ENCODE measurements around the gene SCAF1. TPM values are rescaled to one million over a fixed set of nuclear protein-coding genes. Genes with fewer than 3 reads are reported as not detected.
A peak's percentile ranks its signal among the peaks of the same experiment; 100 is the strongest.

Gene SCAF1
- total RNA-seq, 3 donors from 2014 or later (not counting 1 experiment from before 2014, with no cell fraction given): 38.9 to 46.2 (median 44.9) TPM

GRCh38 chr19:49663224-49663623, 21.2 kb downstream of the SCAF1 start:
- Mint-ChIP-seq H3K4me1 (peaks cover 33 to 50% of the 10 kb centered on the region in 2 donors), H3K27ac (peak overlapping the region; percentile 96 to 99), H3K27me3 (ENCODE audit: low read depth in 2 of 2) (no peaks in the 10 kb centered on the region), H3K4me3 (peak overlapping the region; percentile 52), H3K9me3 (no peaks in the 10 kb centered on the region), H3K36me3 (no peaks in the 10 kb centered on the region)
- no peaks in the 10 kb centered on the region for H3K27me3 ChIP-seq (ENCODE audit: control insufficient read depth, insufficient read depth, low read length)
- intact Hi-C loops (cut with micrococcal nuclease): no loop called here
- H3K36me3 ChIP-seq (ENCODE audit: control insufficient read depth, insufficient read depth, low read length): peaks cover 41% of the 10 kb centered on the region
- peaks cover 34% of the 10 kb centered on the region for H3K4me1 ChIP-seq (ENCODE audit: control insufficient read depth, insufficient read depth, low read length)
- H3K9me3 ChIP-seq (ENCODE audit: control insufficient read depth, insufficient read depth, low read length): no peaks in the 10 kb centered on the region
- H3K27ac ChIP-seq (ENCODE audit: low read length): peak overlapping the region; percentile 73
- DNase-seq (no peak), ATAC-seq (no peak)
- WGBS (ENCODE audit: insufficient coverage): 97% methylated on average over 12 of the region's 12 CpGs
- no peak overlapping the region for H3K4me3 ChIP-seq (ENCODE audit: low read length)
- no peak for TF ChIP-seq CTCF (IDR thresholded peaks at IDR 0.05)

DNA sequence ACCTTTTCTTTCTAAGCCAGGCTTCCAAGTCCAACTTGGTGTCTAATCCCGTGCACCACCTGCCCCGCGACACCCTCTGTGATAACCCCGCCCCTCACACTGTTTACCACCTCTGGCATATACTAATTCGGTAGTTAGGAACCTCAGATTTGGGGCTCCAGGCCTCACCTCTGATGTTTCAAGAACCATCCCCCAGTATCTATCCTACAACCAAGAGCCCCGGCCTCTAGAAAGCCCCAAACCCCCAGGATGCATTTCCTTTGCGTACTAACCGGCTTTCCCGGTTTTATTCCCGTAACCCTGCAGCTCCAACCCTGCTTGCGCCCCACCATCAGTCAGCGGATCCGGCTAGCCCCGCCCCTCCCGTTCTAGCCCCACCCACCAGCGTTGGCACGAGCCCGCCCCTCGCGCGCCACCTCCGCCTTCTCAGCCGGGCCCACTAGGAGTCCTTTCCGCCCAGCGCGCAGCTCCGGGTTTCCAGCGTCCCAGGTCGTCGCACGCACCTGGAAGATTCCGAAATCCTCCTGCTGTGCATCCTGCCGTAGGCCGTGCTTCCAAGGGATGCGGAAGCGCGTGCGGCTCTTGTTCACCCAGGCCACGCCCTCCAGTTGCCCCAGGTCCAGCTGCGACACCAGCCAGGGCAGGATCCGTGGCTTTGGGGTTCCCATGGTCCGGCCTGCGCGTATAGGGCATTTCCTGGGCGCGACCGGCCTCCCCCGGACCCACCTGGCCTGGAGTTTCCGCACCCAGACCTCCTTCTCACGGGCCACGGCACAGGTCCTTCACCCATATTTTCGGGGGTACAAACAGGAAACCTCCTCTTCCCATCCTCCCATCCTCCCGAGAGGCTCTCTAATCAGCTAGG, 22.4 kb downstream of the SCAF1 start:
- no peaks in the 10 kb centered on the region for H3K9me3 Mint-ChIP-seq
- peak; percentile 85 to 94 for DNase-seq
- Histone ChIP-seq H3K4me1 (ENCODE audit: control insufficient read depth, insufficient read depth, low read length) (peaks cover 34% of the 10 kb centered on the region), H3K36me3 (ENCODE audit: control insufficient read depth, insufficient read depth, low read length) (peaks cover 29% of the 10 kb centered on the region), H3K9me3 (ENCODE audit: control insufficient read depth, insufficient read depth, low read length) (no peaks in the 10 kb centered on the region), H3K27ac (ENCODE audit: low read length) (peak overlapping the region; percentile 73), H3K27me3 (ENCODE audit: control insufficient read depth, insufficient read depth, low read length) (no peaks in the 10 kb centered on the region), H3K4me3 (ENCODE audit: low read length) (peak overlapping the region; percentile 91)
- no peak for TF ChIP-seq CTCF (IDR thresholded peaks at IDR 0.05)
- under 1% methylated on average over 53 of the region's 53 CpGs for WGBS (ENCODE audit: insufficient coverage)
- H3K4me3 Mint-ChIP-seq: peak overlapping the region; percentile 99
- H3K4me1 Mint-ChIP-seq: peaks cover 33 to 50% of the 10 kb centered on the region in 2 donors
- no peaks in the 10 kb centered on the region for H3K36me3 Mint-ChIP-seq
- intact Hi-C loops (cut with micrococcal nuclease): loop anchor here (1.0 to 2.0 kb wide), 3 partner anchors 12 to 22 kb away; partner anchors contain the start of gene SCAF1
- H3K27ac Mint-ChIP-seq: peak overlapping the region; percentile 96 to 99
- H3K27me3 Mint-ChIP-seq (ENCODE audit: low read depth in 2 of 2): no peaks in the 10 kb centered on the region
- ATAC-seq: peak; percentile 71 to 86 (median 74)

GRCh38 chr19:49665036-49665350, 23.0 kb downstream of the SCAF1 start:
- Histone ChIP-seq H3K9me3 (ENCODE audit: control insufficient read depth, insufficient read depth, low read length) (no peaks in the 10 kb centered on the region), H3K27me3 (ENCODE audit: control insufficient read depth, insufficient read depth, low read length) (no peaks in the 10 kb centered on the region), H3K4me3 (ENCODE audit: low read length) (peak overlapping the region; percentile 91), H3K4me1 (ENCODE audit: control insufficient read depth, insufficient read depth, low read length) (peaks cover 34% of the 10 kb centered on the region), H3K27ac (ENCODE audit: low read length) (peak overlapping the region; percentile 73), H3K36me3 (ENCODE audit: control insufficient read depth, insufficient read depth, low read length) (peaks cover 25% of the 10 kb centered on the region)
- DNase-seq (no peak), ATAC-seq (no peak)
- intact Hi-C loops (cut with micrococcal nuclease): loop anchor here (1.0 to 2.0 kb wide), 2 partner anchors 11 to 16 kb away; no protein-coding TSS in a partner anchor
- no peaks in the 10 kb centered on the region for H3K27me3 Mint-ChIP-seq (ENCODE audit: low read depth in 2 of 2)
- TF ChIP-seq CTCF (IDR thresholded peaks at IDR 0.05): no peak
- H3K9me3 Mint-ChIP-seq: no peaks in the 10 kb centered on the region
- H3K4me3 Mint-ChIP-seq: peak overlapping the region; percentile 99
- H3K36me3 Mint-ChIP-seq: no peaks in the 10 kb centered on the region
- under 1% methylated on average over 7 of the region's 7 CpGs for WGBS (ENCODE audit: insufficient coverage)
- peaks cover 33 to 50% of the 10 kb centered on the region in 2 donors for H3K4me1 Mint-ChIP-seq
- peak overlapping the region; percentile 96 to 99 for H3K27ac Mint-ChIP-seq

Data from natural killer cell (primary cell).